ENCODE results near the gene SAFB. TPM values are rescaled to one million over a fixed set of nuclear protein-coding genes. Genes with fewer than 3 reads are reported as not detected.

SAFB gene
- total and polyA plus RNA-seq, 2 of the 13 experiments (the other 11 are each of a cell fraction or from before 2014, with no cell fraction given): 21.0 to 28.4 TPM

DNA sequence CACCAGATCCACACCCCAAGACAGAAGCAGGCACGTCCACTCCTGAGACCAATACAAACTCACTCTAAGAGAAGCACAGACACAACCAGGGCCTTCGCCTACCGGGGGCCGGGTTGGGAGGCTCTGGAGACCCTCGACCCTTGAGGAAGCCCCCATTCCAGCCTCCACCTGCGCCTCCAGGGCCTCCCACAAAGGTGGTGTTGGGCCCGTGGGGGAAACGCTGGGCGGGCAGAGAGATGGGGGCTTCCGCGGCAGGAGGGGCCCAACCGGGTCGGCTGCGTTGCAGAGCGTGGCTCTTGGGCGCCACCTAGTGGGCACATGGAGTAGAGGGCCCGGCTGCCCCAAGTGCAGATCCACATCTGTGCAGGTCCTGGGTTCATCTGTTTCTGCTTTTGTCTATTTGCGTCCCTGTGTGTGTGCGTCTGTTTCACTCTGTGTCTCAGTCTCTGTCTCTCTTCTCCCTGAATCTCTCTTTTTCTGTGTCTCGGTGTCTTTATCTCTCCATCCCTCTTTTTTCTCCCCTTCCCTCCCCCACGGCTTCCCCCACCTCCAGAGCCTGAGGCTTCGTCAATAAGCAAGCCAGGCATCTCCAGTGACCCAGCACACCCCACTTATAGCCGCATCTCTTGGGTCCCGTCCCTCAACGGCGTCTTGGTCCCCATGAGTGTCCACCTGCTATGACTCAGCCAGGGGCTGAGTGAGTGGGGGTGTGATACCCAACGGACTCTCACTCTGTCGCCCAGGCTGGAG, 44.6 kb upstream of the SAFB start (continued):
- TF ChIP-seq YY1 (IDR thresholded peaks at IDR 0.05; ENCODE audit: insufficient read depth, insufficient replicate concordance, low read depth, low read length): no peak
- TF ChIP-seq PRMT3 (CRISPR knock-in tag; IDR thresholded peaks at IDR 0.05; ENCODE audit: borderline replicate concordance, low read depth): no peak
- peak; percentile 49; the same call in 1 of the 2 replicates for TF ChIP-seq GABPB1 (CRISPR knock-in tag; IDR thresholded peaks at IDR 0.05)
- no peak for TF ChIP-seq ZNF703 (CRISPR knock-in tag; IDR thresholded peaks at IDR 0.05; ENCODE audit: borderline replicate concordance)
- no peak for TF ChIP-seq ZBTB2 (CRISPR knock-in tag; IDR thresholded peaks at IDR 0.05; ENCODE audit: low read depth)
- no peak for TF ChIP-seq KLF12 (CRISPR knock-in tag; IDR thresholded peaks at IDR 0.05; ENCODE audit: borderline replicate concordance)
- peak; percentile 12 for TF ChIP-seq SKI (IDR thresholded peaks at IDR 0.05; ENCODE audit: partially characterized antibody)
- TF ChIP-seq SRF (IDR thresholded peaks at IDR 0.05; ENCODE audit: low read depth, low read length): no peak
- TF ChIP-seq, protein P1, sequence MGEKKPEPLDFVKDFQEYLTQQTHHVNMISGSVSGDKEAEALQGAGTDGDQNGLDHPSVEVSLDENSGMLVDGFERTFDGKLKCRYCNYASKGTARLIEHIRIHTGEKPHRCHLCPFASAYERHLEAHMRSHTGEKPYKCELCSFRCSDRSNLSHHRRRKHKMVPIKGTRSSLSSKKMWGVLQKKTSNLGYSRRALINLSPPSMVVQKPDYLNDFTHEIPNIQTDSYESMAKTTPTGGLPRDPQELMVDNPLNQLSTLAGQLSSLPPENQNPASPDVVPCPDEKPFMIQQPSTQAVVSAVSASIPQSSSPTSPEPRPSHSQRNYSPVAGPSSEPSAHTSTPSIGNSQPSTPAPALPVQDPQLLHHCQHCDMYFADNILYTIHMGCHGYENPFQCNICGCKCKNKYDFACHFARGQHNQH (CRISPR knock-in tag; IDR thresholded peaks at IDR 0.05): no peak
- TF ChIP-seq, protein P2, sequence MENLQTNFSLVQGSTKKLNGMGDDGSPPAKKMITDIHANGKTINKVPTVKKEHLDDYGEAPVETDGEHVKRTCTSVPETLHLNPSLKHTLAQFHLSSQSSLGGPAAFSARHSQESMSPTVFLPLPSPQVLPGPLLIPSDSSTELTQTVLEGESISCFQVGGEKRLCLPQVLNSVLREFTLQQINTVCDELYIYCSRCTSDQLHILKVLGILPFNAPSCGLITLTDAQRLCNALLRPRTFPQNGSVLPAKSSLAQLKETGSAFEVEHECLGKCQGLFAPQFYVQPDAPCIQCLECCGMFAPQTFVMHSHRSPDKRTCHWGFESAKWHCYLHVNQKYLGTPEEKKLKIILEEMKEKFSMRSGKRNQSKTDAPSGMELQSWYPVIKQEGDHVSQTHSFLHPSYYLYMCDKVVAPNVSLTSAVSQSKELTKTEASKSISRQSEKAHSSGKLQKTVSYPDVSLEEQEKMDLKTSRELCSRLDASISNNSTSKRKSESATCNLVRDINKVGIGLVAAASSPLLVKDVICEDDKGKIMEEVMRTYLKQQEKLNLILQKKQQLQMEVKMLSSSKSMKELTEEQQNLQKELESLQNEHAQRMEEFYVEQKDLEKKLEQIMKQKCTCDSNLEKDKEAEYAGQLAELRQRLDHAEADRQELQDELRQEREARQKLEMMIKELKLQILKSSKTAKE (CRISPR knock-in tag; IDR thresholded peaks at IDR 0.05; ENCODE audit: borderline replicate concordance): no peak
- TF ChIP-seq, protein P3, sequence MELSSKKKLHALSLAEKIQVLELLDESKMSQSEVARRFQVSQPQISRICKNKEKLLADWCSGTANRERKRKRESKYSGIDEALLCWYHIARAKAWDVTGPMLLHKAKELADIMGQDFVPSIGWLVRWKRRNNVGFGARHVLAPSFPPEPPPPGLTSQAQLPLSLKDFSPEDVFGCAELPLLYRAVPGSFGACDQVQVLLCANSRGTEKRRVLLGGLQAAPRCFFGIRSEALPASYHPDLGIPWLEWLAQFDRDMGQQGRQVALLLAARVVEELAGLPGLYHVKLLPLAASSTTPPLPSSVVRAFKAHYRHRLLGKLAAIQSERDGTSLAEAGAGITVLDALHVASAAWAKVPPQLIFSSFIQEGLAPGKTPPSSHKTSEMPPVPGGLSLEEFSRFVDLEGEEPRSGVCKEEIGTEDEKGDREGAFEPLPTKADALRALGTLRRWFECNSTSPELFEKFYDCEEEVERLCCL (CRISPR knock-in tag; IDR thresholded peaks at IDR 0.05; ENCODE audit: borderline replicate concordance): no peak
- no peak for TF ChIP-seq SUZ12 (IDR thresholded peaks at IDR 0.05; ENCODE audit: low read depth, low read length)
- TF ChIP-seq ZSCAN25 (CRISPR knock-in tag; IDR thresholded peaks at IDR 0.05): no peak
- no peak for TF ChIP-seq PCBP1 (IDR thresholded peaks at IDR 0.05; ENCODE audit: borderline replicate concordance, low read depth, low read length)
- no peak for TF ChIP-seq ZNF432 (CRISPR knock-in tag; IDR thresholded peaks at IDR 0.05; ENCODE audit: borderline replicate concordance)
- no peak for TF ChIP-seq ZKSCAN8 (CRISPR knock-in tag; IDR thresholded peaks at IDR 0.05; ENCODE audit: borderline replicate concordance)
- TF ChIP-seq ZNF331 (CRISPR knock-in tag; IDR thresholded peaks at IDR 0.05): no peak
- TF ChIP-seq ADNP (CRISPR knock-in tag; IDR thresholded peaks at IDR 0.05): no peak
- TF ChIP-seq ZNF205 (CRISPR knock-in tag; IDR thresholded peaks at IDR 0.05): no peak
- TF ChIP-seq MLLT10 (CRISPR knock-in tag; IDR thresholded peaks at IDR 0.05): no peak
- TF ChIP-seq, protein P4, sequence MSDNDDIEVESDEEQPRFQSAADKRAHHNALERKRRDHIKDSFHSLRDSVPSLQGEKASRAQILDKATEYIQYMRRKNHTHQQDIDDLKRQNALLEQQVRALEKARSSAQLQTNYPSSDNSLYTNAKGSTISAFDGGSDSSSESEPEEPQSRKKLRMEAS (IDR thresholded peaks at IDR 0.05): no peak
- no peak for TF ChIP-seq ZNF333 (CRISPR knock-in tag; IDR thresholded peaks at IDR 0.05; ENCODE audit: borderline replicate concordance)
- no peak for TF ChIP-seq MZF1 (CRISPR knock-in tag; IDR thresholded peaks at IDR 0.05; ENCODE audit: borderline replicate concordance)
- no peak for TF ChIP-seq EZH2 (conservative IDR thresholded peaks at IDR 0.05; ENCODE audit: low read depth, low read length)
